Measurements from ENCODE around the gene DOCK3.
"Not testable (repeated sequence)": the region's sequence is repeated elsewhere in the genome, so short reads cannot be mapped to it uniquely, and the experiment has no call there.

DOCK3 gene

GRCh38 chr3:50688602-50689001 lies 13.9 kb downstream of the DOCK3 start:
- DNase-seq: not testable (repeated sequence)

GRCh38 chr3:50689558-50689957 lies 14.8 kb downstream of the DOCK3 start:
- DNase-seq: no peak

- no peak for DNase-seq
Measured at GRCh38 chr3:50695031-50695430, 20.3 kb downstream of the DOCK3 start.

GRCh38 chr3:50696276-50696675 lies 21.5 kb downstream of the DOCK3 start:
- no peak for DNase-seq

GRCh38 chr3:50698269-50698668 lies 23.5 kb downstream of the DOCK3 start:
- DNase-seq: no peak

GRCh38 chr3:50708620-50709019 lies 33.9 kb downstream of the DOCK3 start:
- DNase-seq: no peak

- DNase-seq: no peak
Measured at GRCh38 chr3:50714946-50715345, 40.2 kb downstream of the DOCK3 start.

GRCh38 chr3:50724831-50725230 lies 50.1 kb downstream of the DOCK3 start:
- DNase-seq: no peak

GRCh38 chr3:50734985-50735384 lies 60.3 kb downstream of the DOCK3 start:
- DNase-seq: no peak

- no peak for DNase-seq
Measured at GRCh38 chr3:50737193-50737905, 62.6 kb downstream of the DOCK3 start.

- no peak for DNase-seq
Measured at GRCh38 chr3:50737906-50738598, 63.3 kb downstream of the DOCK3 start.

GRCh38 chr3:50743643-50744042 lies 68.9 kb downstream of the DOCK3 start:
- no peak for DNase-seq

GRCh38 chr3:50749822-50750221 lies 75.1 kb downstream of the DOCK3 start:
- no peak for DNase-seq

GRCh38 chr3:50759015-50759414 lies 84.3 kb downstream of the DOCK3 start:
- no peak for DNase-seq

GRCh38 chr3:50777680-50778079 lies 103.0 kb downstream of the DOCK3 start:
- no peak for DNase-seq

GRCh38 chr3:50781766-50782165 lies 107.0 kb downstream of the DOCK3 start:
- not testable (repeated sequence) for DNase-seq

- no peak for DNase-seq
Measured at GRCh38 chr3:50786631-50787030, 111.9 kb downstream of the DOCK3 start.

GRCh38 chr3:50790894-50791293 lies 116.2 kb downstream of the DOCK3 start:
- not testable (repeated sequence) for DNase-seq

GRCh38 chr3:50792568-50792967 lies 117.8 kb downstream of the DOCK3 start:
- no peak for DNase-seq

GRCh38 chr3:50803805-50804204 lies 129.1 kb downstream of the DOCK3 start:
- peak; percentile 13 for DNase-seq

GRCh38 chr3:50804376-50804775 lies 129.6 kb downstream of the DOCK3 start:
- not testable (repeated sequence) for DNase-seq

- DNase-seq: no peak
Measured at GRCh38 chr3:50805321-50805720, 130.6 kb downstream of the DOCK3 start.

GRCh38 chr3:50806031-50806430 lies 131.3 kb downstream of the DOCK3 start:
- DNase-seq: no peak

- DNase-seq: no peak
Measured at GRCh38 chr3:50806806-50807205, 132.1 kb downstream of the DOCK3 start.

GRCh38 chr3:50807266-50807665 lies 132.5 kb downstream of the DOCK3 start:
- no peak for DNase-seq
